H1 (cell line): ENCODE data around the gene NXN. TPM values are rescaled to one million over a fixed set of nuclear protein-coding genes. Genes with fewer than 3 reads are reported as not detected.

ENCODE experiments used
- BCL11A ChIP-seq, 2 experiments: IDR thresholded peaks; one replicate each; pipeline ENCODE4 v1.6.1; 2011; ENCODE audit warnings: low read depth in 2 of 2, low read length in 2 of 2, mild to moderate bottlenecking in 2 of 2
- polyA plus RNA-seq, 7 experiments: library from polyadenylated mRNA; depleted of rRNA in 3 of 7; stranded (reverse) in 5 of 7; unstranded in 2 of 7; fragments of >200 nt in 5 of 7; fragments of 200-250 nt in 2 of 7; gene quantifications; 1 replicate in 5 of 7; 2 replicates in 1 of 7; 4 replicates in 1 of 7; pipeline versions ENCODE4 v1.2.1 to v1.2.3, GENCODE V29; 2011 to 2013; ENCODE audit warnings: missing spikeins in 2 of 7, mixed read lengths in 2 of 7
- total RNA-seq: library from RNA; stranded (reverse); fragmentation: NEBNext Ultra II Directional; extraction: Animal tissue kit (Norgen Biotek cat#: 25700); gene quantifications from 2 replicates; pipeline ENCODE4 v1.2.1, GENCODE V29; 2021

Gene NXN
- total and polyA plus RNA-seq, 2 of the 8 experiments (the other 6 are each of a cell fraction or from before 2014, with no cell fraction given) = 94.1 to 107 TPM

DNA sequence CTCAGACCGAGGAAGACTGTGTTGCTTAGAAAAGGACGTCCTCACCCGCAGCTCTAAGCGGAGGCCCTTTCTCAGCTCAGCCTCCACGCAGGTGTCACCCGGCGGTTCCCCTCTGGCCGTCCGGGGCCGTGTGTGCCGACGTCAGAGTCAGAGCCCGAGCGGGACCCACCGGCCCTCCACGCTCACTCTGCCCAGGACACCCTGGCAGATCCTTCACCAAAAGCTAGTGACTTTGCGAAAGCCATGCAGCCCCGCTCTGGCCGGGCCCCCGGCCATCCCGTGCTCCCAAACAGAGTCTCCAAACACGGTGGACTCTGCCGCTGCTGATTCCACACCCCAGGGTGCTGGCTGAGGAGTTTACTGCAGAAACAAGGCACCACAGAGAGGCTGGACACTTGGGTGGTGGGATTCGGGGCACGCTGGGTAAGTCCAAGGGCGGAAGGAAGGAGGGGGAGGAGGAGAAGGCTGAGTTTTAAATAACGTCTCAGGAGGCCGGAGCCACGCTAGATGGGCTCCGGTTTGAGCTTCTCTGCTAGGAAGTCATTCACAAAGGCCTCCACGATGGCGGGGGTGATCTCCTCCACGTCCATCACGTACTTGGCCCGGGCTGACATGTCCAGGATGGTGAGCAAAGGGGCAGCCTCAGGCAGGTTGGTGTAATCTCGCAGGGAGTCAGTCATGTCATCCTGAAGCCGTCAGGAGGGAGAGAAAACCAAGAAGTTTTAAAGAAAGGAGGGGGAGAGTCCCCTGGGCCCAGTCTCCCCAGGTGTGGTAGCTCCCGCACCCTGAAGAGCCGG, 178.9 kb downstream of the NXN start (continued):
- TF ChIP-seq BCL11A (IDR thresholded peaks at IDR 0.05; ENCODE audit: low read depth in 2 of 2, low read length in 2 of 2) = no peak
